Measurements from ENCODE around the gene PLEKHF1.

PLEKHF1 gene

GRCh38 chr19:29677001-29677817 lies 11.9 kb downstream of the PLEKHF1 start:
- Histone ChIP-seq H3K27ac (no peak overlapping the region), H3K27me3 (ENCODE audit: insufficient read depth, low read depth, severe bottlenecking) (no peaks in the 10 kb centered on the region), H3K9me3 (ENCODE audit: severe bottlenecking) (no peaks in the 10 kb centered on the region), H3K36me3 (no peaks in the 10 kb centered on the region), H3K4me3 (ENCODE audit: low read depth, low read length) (no peak overlapping the region)
- DNase-seq = no peak
- TF ChIP-seq CTCF (IDR thresholded peaks at IDR 0.05; ENCODE audit: low read depth, low read length) = no peak

- no peak for TF ChIP-seq CTCF (IDR thresholded peaks at IDR 0.05; ENCODE audit: low read depth, low read length)
- Histone ChIP-seq H3K4me3 (ENCODE audit: low read depth, low read length) (no peak overlapping the region), H3K27ac (no peak overlapping the region), H3K27me3 (ENCODE audit: insufficient read depth, low read depth, severe bottlenecking) (no peaks in the 10 kb centered on the region), H3K9me3 (ENCODE audit: severe bottlenecking) (no peaks in the 10 kb centered on the region), H3K36me3 (no peaks in the 10 kb centered on the region)
- DNase-seq = no peak
These were observed 13.3 kb downstream of the PLEKHF1 start for GRCh38 chr19:29678484-29679106.

DNA sequence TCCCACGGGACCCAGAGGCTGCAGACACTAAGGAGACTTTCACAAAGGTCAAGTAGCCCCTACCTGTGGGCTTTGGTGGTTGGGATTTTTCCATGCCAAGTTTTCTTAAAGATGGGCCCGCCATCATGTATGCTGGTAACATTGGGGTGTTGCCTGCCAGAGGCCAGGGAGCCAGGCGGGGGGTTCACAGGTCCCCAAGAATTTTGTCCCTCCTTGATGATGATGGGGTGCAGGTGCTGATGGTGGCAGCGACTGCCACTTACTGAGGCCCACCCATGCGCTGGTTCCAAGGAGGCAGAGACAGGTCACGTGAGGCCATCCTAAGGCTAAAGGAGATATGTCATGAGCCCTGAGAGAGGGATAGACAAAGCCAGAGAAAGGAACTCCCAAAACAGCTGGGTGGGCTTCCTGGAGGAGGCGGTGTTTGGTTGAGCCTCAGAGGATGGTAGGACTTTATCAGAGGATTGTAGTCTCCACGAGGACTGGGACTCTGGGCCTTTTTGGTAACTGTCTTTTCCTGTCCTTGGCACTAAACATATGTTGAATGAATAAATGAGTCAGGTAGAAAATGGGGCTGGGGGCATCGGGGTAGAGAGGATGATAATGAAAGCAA lies 14.4 kb downstream of the PLEKHF1 start:
- no peak overlapping the region for H3K27ac ChIP-seq
- TF ChIP-seq CTCF (IDR thresholded peaks at IDR 0.05; ENCODE audit: low read depth, low read length) = no peak
- no peaks in the 10 kb centered on the region for H3K9me3 ChIP-seq (ENCODE audit: severe bottlenecking)
- H3K27me3 ChIP-seq (ENCODE audit: insufficient read depth, low read depth, severe bottlenecking) = no peaks in the 10 kb centered on the region
- no peak for DNase-seq
- H3K36me3 ChIP-seq = no peaks in the 10 kb centered on the region
- no peak overlapping the region for H3K4me3 ChIP-seq (ENCODE audit: low read depth, low read length)

DNA sequence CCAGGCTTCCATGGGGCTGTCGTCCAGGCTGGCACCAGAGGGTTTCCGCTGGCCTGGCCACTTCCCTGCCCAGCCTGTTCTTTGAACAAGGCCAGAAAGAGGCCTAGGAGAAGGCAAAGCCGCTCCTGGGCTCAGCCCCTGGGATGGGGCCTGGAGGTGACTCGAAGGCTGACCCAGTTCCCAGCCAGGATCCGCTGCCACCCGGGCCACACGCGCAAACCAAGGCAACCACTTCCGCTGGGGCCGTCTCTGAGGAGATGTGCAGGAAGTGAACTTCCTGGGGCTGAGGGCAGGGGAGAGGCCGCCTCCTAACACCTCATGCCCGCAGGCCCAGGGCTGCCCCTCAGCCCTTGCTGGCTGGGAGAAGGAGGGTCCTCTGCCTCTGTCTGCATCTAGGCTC lies 15.2 kb downstream of the PLEKHF1 start:
- Histone ChIP-seq H3K27ac (no peak overlapping the region), H3K27me3 (ENCODE audit: insufficient read depth, low read depth, severe bottlenecking) (no peaks in the 10 kb centered on the region), H3K36me3 (no peaks in the 10 kb centered on the region), H3K4me3 (ENCODE audit: low read depth, low read length) (no peak overlapping the region), H3K9me3 (ENCODE audit: severe bottlenecking) (no peaks in the 10 kb centered on the region)
- DNase-seq = no peak
- no peak for TF ChIP-seq CTCF (IDR thresholded peaks at IDR 0.05; ENCODE audit: low read depth, low read length)

- TF ChIP-seq CTCF (IDR thresholded peaks at IDR 0.05; ENCODE audit: low read depth, low read length) = no peak
- DNase-seq = no peak
- H3K27ac ChIP-seq = no peak overlapping the region
These were observed 15.7 kb downstream of the PLEKHF1 start for GRCh38 chr19:29680937-29681336.

More at GRCh38 chr19:29680937-29681336, 15.7 kb downstream of the PLEKHF1 start:
- Histone ChIP-seq H3K36me3 (no peaks in the 10 kb centered on the region), H3K4me3 (ENCODE audit: low read depth, low read length) (no peak overlapping the region), H3K27me3 (ENCODE audit: insufficient read depth, low read depth, severe bottlenecking) (no peaks in the 10 kb centered on the region), H3K9me3 (ENCODE audit: severe bottlenecking) (no peaks in the 10 kb centered on the region)

Measured in WERI-Rb-1 (cell line).